ENCODE data around the gene PAPSS2. TPM values are rescaled to one million over a fixed set of nuclear protein-coding genes. Genes with fewer than 3 reads are reported as not detected.
"Not testable (repeated sequence)": the region's sequence is repeated elsewhere in the genome, so short reads cannot be mapped to it uniquely, and the experiment has no call there.

The PAPSS2 gene
- 48.7 TPM for polyA plus RNA-seq (2013, experiment 1 of 2; ENCODE audit: insufficient read length)
- 53.4 TPM for polyA plus RNA-seq (2013, experiment 2 of 2; ENCODE audit: insufficient read length)

DNA sequence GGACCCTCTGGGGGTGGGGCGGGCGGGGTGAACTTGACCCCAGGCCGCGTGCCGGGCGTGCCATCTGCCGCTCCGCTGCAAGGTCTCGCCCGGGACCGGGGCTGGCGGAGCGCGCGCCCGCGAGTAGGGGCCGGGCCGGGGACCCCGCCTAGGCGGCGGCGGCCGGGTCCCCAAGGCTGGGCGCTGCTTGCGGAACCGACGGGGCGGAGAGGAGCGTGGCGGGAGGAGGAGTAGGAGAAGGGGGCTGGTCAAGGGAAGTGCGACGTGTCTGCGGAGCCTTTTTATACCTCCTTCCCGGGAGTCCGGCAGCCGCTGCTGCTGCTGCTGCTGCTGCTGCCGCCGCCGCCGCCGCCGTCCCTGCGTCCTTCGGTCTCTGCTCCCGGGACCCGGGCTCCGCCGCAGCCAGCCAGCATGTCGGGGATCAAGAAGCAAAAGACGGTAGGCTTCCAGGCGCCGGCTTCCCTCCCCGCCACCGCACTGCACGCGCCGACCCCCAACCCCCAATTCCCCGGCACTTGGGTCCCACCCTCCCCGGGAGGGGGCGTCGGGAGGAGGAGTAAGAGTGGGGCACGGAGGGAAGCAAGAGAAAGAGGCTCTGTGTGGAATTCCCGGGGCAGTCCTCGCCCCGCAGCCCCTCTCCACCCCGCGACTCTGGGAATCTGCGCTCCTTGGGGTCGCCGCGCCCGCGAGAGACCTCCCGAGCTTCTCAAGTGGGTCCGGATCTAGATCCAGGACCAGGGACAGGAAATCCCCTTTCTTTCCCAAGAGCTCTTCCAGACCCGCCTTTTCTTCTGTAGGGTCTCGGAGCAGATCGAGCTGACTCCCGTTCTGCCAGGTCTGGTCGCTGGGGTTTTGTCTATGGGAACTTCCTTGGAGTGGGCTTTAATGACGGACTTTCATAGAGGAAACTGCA lies at the start of gene PAPSS2:
Gene PAPSS2, plus strand, starts transcription at position 308 of the 913 bp plus-strand sequence. Its CDS starts 104 bp downstream, at position 412.
- DNase-seq, result peak; percentile 75

- not testable (repeated sequence) for DNase-seq
These were observed 48.3 kb upstream of the PAPSS2 start for GRCh38 chr10:87611341-87611740.

DNA sequence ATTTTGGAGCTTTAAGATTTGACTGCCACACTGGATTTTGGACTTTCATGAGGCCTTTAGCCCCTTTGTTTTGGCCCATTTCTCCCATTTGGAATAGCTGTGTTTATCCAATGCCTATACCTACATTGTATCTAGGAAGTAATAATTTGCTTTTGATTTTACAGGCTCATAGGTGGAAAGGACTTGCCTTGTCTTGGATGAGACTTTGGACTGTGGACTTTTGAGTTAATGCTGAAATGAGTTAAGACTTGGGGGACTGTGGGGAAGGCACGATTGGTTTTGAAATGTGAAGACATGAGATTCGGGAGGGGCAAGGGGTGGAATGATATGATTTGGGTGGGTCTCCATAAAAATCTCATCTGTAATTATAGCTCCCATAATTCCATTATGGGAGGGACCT lies 47.6 kb upstream of the PAPSS2 start:
- DNase-seq, result no peak

DNA sequence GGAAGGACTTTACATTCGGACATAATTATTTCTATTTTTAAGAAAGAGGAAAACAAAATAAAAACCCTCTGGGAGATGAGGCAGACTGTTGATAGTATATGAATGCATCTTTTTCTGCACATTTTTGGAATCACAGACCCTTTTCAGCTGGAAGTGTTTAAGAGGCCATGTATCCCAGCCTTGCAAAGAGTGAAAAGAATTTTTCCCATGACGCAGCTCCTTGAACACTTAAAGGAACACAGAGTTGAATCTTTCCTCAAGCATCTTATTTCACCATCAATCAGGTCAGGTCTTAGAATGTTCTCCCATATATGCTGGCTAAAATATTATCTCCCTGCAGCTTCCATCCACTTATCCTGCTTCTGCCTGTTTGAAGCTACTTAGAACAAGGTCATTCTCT lies 45.9 kb upstream of the PAPSS2 start:
- peak; percentile 30 for DNase-seq

- DNase-seq, result no peak
These were observed 43.8 kb upstream of the PAPSS2 start for GRCh38 chr10:87615856-87616255.

- no peak for DNase-seq
These were observed 42.2 kb upstream of the PAPSS2 start for GRCh38 chr10:87617503-87617902.

DNA sequence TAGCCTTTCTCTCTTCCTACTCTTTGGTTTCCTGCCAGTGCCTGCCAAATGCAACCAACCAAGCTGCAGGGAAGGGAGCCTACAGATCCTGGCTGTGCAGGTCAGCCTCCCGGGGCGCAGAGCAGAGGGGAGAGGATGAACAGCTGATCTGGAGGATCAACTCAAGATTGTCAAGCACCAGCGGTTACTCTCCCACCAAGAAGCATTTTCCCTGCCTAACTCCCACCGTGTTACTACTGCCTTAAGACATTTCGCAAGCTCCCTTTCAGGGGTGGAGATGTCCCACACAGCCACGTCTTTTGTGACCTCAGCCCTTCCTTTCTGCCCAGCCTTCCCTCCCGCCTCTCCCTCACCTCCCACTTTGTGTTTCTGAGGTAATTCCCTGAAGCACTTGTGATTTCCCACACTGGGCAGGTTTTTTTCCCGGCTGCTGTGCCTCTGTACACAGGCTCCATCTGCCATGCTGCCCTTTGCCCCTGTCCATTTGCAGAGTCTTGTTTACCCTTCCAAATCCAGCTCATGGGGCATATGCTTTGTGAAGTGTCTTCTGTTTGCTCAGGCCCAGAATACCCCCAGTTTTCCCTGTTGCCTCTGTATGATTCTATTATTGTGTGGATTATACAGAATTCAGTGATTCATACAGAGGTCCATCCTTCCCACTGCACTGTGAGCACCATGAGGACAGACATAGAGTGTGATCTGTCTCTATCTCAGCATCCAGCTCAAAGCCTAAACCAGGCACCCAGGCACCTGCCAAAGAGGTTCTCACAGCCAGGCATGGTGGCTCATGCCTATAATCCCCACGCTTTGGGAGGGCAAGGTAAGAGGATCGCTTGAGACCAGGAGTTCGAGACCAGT lies 40.9 kb upstream of the PAPSS2 start:
- DNase-seq, result no peak

DNA sequence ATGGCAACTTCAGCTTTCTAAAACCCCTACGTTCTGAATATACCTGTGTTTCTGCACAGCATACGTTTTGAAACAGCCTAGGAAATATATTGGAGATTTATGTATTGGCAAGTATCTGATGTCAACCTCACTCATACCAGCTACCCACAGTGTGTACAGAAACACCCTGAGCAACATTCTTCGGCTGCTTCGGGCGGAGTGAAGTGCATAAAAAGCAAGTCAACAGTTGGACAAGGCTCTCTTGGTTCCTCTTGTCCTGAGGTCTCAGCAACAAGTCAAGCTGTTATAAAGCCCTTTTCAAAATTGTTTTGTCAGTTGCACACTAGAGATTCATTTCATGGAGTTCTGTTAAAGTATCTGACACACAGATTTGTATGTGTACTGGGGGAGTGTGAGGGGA lies 40.0 kb upstream of the PAPSS2 start:
- DNase-seq, result peak; percentile 13

GRCh38 chr10:87621440-87621839 lies 38.2 kb upstream of the PAPSS2 start:
- not testable (repeated sequence) for DNase-seq

DNA sequence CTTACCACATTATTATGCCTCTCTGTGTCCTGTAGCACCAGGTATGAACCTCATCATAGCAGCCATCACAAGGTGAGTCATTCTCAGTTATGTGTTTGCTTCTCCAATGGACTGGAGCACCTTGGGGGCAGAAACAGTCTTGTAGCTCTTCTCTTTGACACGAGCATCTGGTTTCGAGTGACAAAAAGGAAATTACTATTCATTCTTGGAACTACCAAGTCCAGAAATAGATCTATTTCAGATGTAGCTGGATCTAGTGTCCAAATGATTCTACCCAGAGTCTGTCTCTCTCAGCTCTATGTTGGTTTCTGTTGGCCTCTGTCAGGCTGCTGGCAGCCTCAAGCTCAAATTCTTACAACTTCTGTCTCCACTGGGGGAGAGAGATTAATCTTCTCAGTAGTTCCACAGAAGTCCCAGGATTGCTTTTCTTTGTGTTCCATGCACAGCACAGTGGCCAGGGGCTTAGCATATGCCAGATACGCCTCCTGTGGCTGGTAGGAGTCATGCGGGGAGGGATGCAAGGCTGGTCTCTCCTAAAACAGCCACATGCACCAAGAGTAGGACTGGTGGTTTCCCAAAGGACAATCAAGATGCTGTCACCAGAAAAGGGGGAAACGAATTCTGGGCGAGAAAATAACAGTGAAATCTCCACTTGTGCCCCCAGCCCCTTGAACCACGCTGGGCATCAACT lies 37.2 kb upstream of the PAPSS2 start:
- DNase-seq, result no peak

GRCh38 chr10:87623191-87623590 lies 36.5 kb upstream of the PAPSS2 start:
- DNase-seq, result no peak

GRCh38 chr10:87625661-87626060 lies 34.0 kb upstream of the PAPSS2 start:
- no peak for DNase-seq

GRCh38 chr10:87626422-87626892 lies 33.2 kb upstream of the PAPSS2 start:
- no peak for DNase-seq

GRCh38 chr10:87630171-87630570 lies 29.5 kb upstream of the PAPSS2 start:
- no peak for DNase-seq

GRCh38 chr10:87632454-87632853 lies 27.2 kb upstream of the PAPSS2 start:
- DNase-seq, result no peak

GRCh38 chr10:87634311-87634710 lies 25.4 kb upstream of the PAPSS2 start:
- DNase-seq, result no peak

- peak; percentile 84 for DNase-seq
These were observed 24.0 kb upstream of the PAPSS2 start for GRCh38 chr10:87635498-87636312.

- DNase-seq, result no peak
These were observed 23.3 kb upstream of the PAPSS2 start for GRCh38 chr10:87636313-87636915.

GRCh38 chr10:87639493-87639892 lies 20.2 kb upstream of the PAPSS2 start:
- no peak for DNase-seq

GRCh38 chr10:87640043-87640442 lies 19.6 kb upstream of the PAPSS2 start:
- DNase-seq, result no peak

DNA sequence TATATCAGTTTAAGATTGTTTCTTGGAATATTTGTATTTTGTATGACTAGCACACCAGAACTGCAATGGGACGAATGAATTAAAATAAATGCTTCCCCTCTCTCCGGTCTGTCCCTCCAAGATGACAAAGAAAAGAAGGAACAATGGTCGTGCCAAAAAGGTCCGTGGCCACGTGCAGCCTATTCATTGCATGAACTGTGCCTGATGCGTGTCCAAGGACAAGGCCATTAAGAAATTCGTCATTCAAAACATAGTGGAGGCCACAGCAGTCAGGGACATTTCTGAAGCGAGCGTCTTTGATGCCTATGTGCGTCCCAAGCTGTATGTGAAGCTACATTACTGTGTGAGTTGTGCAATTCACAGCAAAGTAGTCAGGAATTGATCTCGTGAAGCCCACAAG lies 17.2 kb upstream of the PAPSS2 start:
- DNase-seq, result no peak

Data from fibroblast of skin of abdomen (primary cell).